ENCODE measurements around the gene CLIC4. TPM values are rescaled to one million over a fixed set of nuclear protein-coding genes. Genes with fewer than 3 reads are reported as not detected.
"Not testable (repeated sequence)": the region's sequence is repeated elsewhere in the genome, so short reads cannot be mapped to it uniquely, and the experiment has no call there.

CLIC4 gene
- total RNA-seq, 1 donor: 711 TPM

GRCh38 chr1:24822887-24823286 is 77.6 kb downstream of the CLIC4 start:
- peaks cover 85% of the 10 kb centered on the region for H4K20me1 ChIP-seq (ENCODE audit: insufficient read depth, low read length)
- H3K36me3 ChIP-seq (ENCODE audit: insufficient read depth, low read length): peaks cover 50% of the 10 kb centered on the region
- H3K4me3 ChIP-seq (ENCODE audit: insufficient read depth, low read length): no peak overlapping the region
- TF ChIP-seq CTCF (IDR thresholded peaks at IDR 0.05; ENCODE audit: extremely low read depth, low read depth, low read length): no peak
- no peaks in the 10 kb centered on the region for H3K9me3 ChIP-seq (ENCODE audit: low read depth, low read length)
- DNase-seq (ENCODE audit: insufficient read length, low spot score, missing footprints): no peak
- no peak overlapping the region for H2AFZ ChIP-seq (ENCODE audit: low read length)
- H3K27ac ChIP-seq (ENCODE audit: low read depth, low read length): peak overlapping the region; percentile 7
- H3K79me2 ChIP-seq (ENCODE audit: insufficient read depth, low read length): peaks cover 97% of the 10 kb centered on the region
- H3K4me1 ChIP-seq (ENCODE audit: insufficient read depth, low read length): peaks cover 27% of the 10 kb centered on the region
- H3K27me3 ChIP-seq (ENCODE audit: insufficient read depth, low read length): no peaks in the 10 kb centered on the region
- H3K4me2 ChIP-seq (ENCODE audit: insufficient read depth, low read length): no peak overlapping the region

GRCh38 chr1:24823486-24823885 is 78.2 kb downstream of the CLIC4 start:
- H3K4me2 ChIP-seq (ENCODE audit: insufficient read depth, low read length); DNase-seq (ENCODE audit: insufficient read length, low spot score, missing footprints); H3K9me3 ChIP-seq (ENCODE audit: low read depth, low read length); H3K4me3 ChIP-seq (ENCODE audit: insufficient read depth, low read length); H2AFZ ChIP-seq (ENCODE audit: low read length); H3K27me3 ChIP-seq (ENCODE audit: insufficient read depth, low read length): not testable (repeated sequence)
- peaks cover 44% of the 10 kb centered on the region for H3K36me3 ChIP-seq (ENCODE audit: insufficient read depth, low read length)
- H4K20me1 ChIP-seq (ENCODE audit: insufficient read depth, low read length): peaks cover 87% of the 10 kb centered on the region
- peak overlapping the region; percentile 7 for H3K27ac ChIP-seq (ENCODE audit: low read depth, low read length)
- peaks cover 97% of the 10 kb centered on the region for H3K79me2 ChIP-seq (ENCODE audit: insufficient read depth, low read length)
- peaks cover 33% of the 10 kb centered on the region for H3K4me1 ChIP-seq (ENCODE audit: insufficient read depth, low read length)

GRCh38 chr1:24825174-24825573 is 79.9 kb downstream of the CLIC4 start:
- Histone ChIP-seq H3K79me2 (ENCODE audit: insufficient read depth, low read length) (peaks cover 100% of the 10 kb centered on the region), H3K27me3 (ENCODE audit: insufficient read depth, low read length) (no peaks in the 10 kb centered on the region), H3K4me2 (ENCODE audit: insufficient read depth, low read length) (no peak overlapping the region), H4K20me1 (ENCODE audit: insufficient read depth, low read length) (peaks cover 93% of the 10 kb centered on the region), H2AFZ (ENCODE audit: low read length) (no peak overlapping the region), H3K27ac (ENCODE audit: low read depth, low read length) (no peak overlapping the region), H3K4me1 (ENCODE audit: insufficient read depth, low read length) (peaks cover 46% of the 10 kb centered on the region), H3K36me3 (ENCODE audit: insufficient read depth, low read length) (peaks cover 51% of the 10 kb centered on the region), H3K4me3 (ENCODE audit: insufficient read depth, low read length) (no peak overlapping the region), H3K9me3 (ENCODE audit: low read depth, low read length) (no peaks in the 10 kb centered on the region)
- TF ChIP-seq CTCF (IDR thresholded peaks at IDR 0.05; ENCODE audit: extremely low read depth, low read depth, low read length): no peak
- no peak for DNase-seq (ENCODE audit: insufficient read length, low spot score, missing footprints)

GRCh38 chr1:24826510-24826909 is 81.3 kb downstream of the CLIC4 start:
- no peaks in the 10 kb centered on the region for H3K9me3 ChIP-seq (ENCODE audit: low read depth, low read length)
- no peak overlapping the region for H2AFZ ChIP-seq (ENCODE audit: low read length)
- H3K79me2 ChIP-seq (ENCODE audit: insufficient read depth, low read length): peaks cover 100% of the 10 kb centered on the region
- peaks cover 95% of the 10 kb centered on the region for H4K20me1 ChIP-seq (ENCODE audit: insufficient read depth, low read length)
- H3K4me1 ChIP-seq (ENCODE audit: insufficient read depth, low read length): peaks cover 46% of the 10 kb centered on the region
- H3K27me3 ChIP-seq (ENCODE audit: insufficient read depth, low read length): no peaks in the 10 kb centered on the region
- no peak for TF ChIP-seq CTCF (IDR thresholded peaks at IDR 0.05; ENCODE audit: extremely low read depth, low read depth, low read length)
- peak overlapping the region; percentile 14 for H3K27ac ChIP-seq (ENCODE audit: low read depth, low read length)
- peaks cover 48% of the 10 kb centered on the region for H3K36me3 ChIP-seq (ENCODE audit: insufficient read depth, low read length)
- no peak overlapping the region for H3K4me2 ChIP-seq (ENCODE audit: insufficient read depth, low read length)
- no peak for DNase-seq (ENCODE audit: insufficient read length, low spot score, missing footprints)
- no peak overlapping the region for H3K4me3 ChIP-seq (ENCODE audit: insufficient read depth, low read length)

Data from osteoblast (primary cell).